A673 (cell line): ENCODE results near the gene ARHGAP22.

Source experiments
- CTCF ChIP-seq: fragments of 300-800, 200-600 bp; sonication (generic); conservative IDR thresholded peaks from 2 replicates; pipeline ENCODE4 v1.5.1; 2017; ENCODE audit warnings: low read depth, mild to moderate bottlenecking, antibody characterized with exemption, low read length, moderate library complexity, mixed read lengths
- EZH2 ChIP-seq: fragments of 200-600 bp; sonication (generic); IDR thresholded peaks from 2 replicates; pipeline ENCODE4 v1.6.1; 2017; ENCODE audit warnings: borderline replicate concordance, low read depth, mild to moderate bottlenecking, mixed read lengths, antibody characterized with exemption, low read length; ENCODE audit not compliant: poor library complexity, severe bottlenecking

GRCh38 chr10:48465860-48466521, 138.9 kb downstream of the ARHGAP22 start:
- TF ChIP-seq CTCF (no peak), EZH2 (no peak)
